ENCODE measurements around the gene PDE6D.

Gene PDE6D

DNA sequence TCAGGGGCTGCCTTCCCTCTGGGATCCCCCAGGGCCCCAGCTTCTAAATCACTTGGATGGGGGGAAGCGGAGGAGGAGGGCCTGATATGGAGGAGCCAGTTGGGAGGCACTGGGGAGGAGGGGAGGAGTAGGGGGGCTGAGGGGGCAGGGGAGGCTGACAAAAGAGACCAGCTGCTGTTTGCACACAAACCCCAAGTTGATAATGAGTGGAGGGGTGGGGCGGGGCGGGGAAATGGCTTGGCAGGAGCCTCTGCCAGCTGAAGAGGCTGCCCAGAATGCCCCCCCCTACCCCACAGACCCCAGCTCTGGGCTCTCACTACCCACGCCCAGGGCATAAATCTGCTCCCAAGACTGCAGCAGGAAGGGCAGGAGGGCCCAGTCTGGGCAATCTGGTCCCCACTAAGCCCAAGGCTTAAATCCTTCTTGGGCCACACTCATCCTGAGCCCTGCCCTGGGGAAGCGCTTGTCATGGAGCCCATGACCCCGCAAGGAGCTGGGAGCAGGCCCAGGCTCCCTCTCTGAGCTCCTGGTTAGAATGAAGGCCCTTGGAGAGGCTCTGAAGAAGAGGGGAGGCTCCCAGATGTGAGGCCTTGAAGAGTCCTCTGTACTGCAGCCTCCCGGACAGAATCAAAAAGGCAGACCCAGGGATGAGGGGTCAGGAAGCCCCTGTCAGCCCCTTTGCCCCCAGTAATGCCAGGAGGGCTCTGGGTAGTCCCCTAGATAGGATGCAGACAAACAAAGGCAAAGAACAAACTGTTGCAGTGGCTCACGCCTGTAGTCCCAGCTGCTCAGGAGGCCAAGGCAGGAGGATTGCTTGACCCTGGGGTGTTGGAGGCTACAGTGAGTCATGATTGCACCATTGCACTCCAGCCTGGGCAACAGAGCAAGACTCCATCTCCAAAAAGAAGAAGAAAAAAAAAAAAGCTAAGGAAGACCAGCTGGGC, 97.5 kb downstream of the PDE6D start:
- no peaks in the 10 kb centered on the region for H3K9me3 Mint-ChIP-seq
- H3K36me3 Mint-ChIP-seq (ENCODE audit: low read depth) = no peaks in the 10 kb centered on the region
- peak overlapping the region; percentile 75 for H3K27ac Mint-ChIP-seq
- peaks cover 68% of the 10 kb centered on the region for H3K4me1 Mint-ChIP-seq
- no peak overlapping the region for H3K4me3 Mint-ChIP-seq
- no peak for DNase-seq
- TF ChIP-seq CTCF (IDR thresholded peaks at IDR 0.05) = no peak
- H3K27me3 Mint-ChIP-seq (ENCODE audit: low read depth, poor library complexity) = peaks cover 4% of the 10 kb centered on the region

GRCh38 chr2:231682603-231683291, 98.3 kb downstream of the PDE6D start:
- DNase-seq = no peak
- Mint-ChIP-seq H3K36me3 (ENCODE audit: low read depth) (no peaks in the 10 kb centered on the region), H3K27ac (peak overlapping the region; percentile 98), H3K4me3 (peak overlapping the region; percentile 66), H3K4me1 (peaks cover 63% of the 10 kb centered on the region), H3K9me3 (no peaks in the 10 kb centered on the region), H3K27me3 (ENCODE audit: low read depth, poor library complexity) (peaks cover 4% of the 10 kb centered on the region)
- no peak for TF ChIP-seq CTCF (IDR thresholded peaks at IDR 0.05)
